Uterus (tissue), 2 donors: ENCODE measurements around the gene CASKIN2.

Experiments
- POLR2A ChIP-seq, 2 donors: fragments of 450-650 bp; IDR thresholded peaks; one replicate each; pipeline ENCODE4 v1.6.1; 2016; ENCODE audit warnings: antibody characterized with exemption in 2 of 2, mild to moderate bottlenecking in 1 of 2, moderate library complexity in 1 of 2
- TF ChIP-seq, protein P1 (sequence below), 4 experiments: fragments of 200-600 bp in 2 of 4; fragments of 450-650 bp in 2 of 4; sonication (generic) in 2 of 4; IDR thresholded peaks; one replicate each; pipeline ENCODE4 v1.5.1; 2016 to 2019; ENCODE audit warnings: antibody characterized with exemption in 4 of 4, mild to moderate bottlenecking in 2 of 4, moderate library complexity in 1 of 4

DNA sequence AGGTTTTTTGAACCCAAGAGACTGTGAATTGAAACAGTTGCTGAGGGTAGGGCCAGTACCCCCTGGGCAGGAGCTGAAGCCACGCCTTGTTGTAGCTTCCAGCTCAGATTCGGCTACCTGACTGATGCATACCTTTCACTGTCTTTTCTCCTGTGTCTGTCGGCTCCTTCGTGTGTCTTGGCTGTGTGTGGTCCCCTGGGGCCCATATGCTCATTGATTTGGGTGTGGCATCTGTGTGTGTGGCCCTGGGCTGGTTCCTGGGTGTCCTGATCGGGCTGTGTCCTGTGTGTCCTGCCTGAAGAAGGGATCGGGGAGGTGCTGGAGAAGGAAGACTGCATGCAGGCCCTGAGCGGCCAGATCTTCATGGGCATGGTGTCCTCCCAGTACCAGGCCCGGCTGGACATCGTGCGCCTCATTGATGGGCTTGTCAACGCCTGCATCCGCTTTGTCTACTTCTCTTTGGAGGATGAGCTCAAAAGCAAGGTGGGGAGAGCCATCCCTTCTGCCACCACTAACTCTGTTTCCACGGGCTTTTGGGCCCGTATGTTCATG, 20.9 kb downstream of the CASKIN2 start:
- TF ChIP-seq, protein P1, sequence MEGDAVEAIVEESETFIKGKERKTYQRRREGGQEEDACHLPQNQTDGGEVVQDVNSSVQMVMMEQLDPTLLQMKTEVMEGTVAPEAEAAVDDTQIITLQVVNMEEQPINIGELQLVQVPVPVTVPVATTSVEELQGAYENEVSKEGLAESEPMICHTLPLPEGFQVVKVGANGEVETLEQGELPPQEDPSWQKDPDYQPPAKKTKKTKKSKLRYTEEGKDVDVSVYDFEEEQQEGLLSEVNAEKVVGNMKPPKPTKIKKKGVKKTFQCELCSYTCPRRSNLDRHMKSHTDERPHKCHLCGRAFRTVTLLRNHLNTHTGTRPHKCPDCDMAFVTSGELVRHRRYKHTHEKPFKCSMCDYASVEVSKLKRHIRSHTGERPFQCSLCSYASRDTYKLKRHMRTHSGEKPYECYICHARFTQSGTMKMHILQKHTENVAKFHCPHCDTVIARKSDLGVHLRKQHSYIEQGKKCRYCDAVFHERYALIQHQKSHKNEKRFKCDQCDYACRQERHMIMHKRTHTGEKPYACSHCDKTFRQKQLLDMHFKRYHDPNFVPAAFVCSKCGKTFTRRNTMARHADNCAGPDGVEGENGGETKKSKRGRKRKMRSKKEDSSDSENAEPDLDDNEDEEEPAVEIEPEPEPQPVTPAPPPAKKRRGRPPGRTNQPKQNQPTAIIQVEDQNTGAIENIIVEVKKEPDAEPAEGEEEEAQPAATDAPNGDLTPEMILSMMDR (IDR thresholded peaks at IDR 0.05), result no peak
- TF ChIP-seq POLR2A (IDR thresholded peaks at IDR 0.05), result no peak
